Upper lobe of right lung (tissue), 1 donor: ENCODE results near the gene DNAI1. TPM values are rescaled to one million over a fixed set of nuclear protein-coding genes. Genes with fewer than 3 reads are reported as not detected.

Source experiments
- ATAC-seq: fragments of 200-7000 bp; cut with Tn5 transposase; one replicate; pipeline ENCODE4 v1.9.1; 2020; ENCODE audit warnings: mild to moderate bottlenecking, moderate library complexity
- DNase-seq: peaks from one replicate; pipeline ENCODE4 v3.0.0-alpha.2; 2020
- H3K27ac ChIP-seq: fragments of 200-600 bp; one replicate; pipeline ENCODE4 v1.8.0; 2022
- H3K27me3 ChIP-seq: fragments of 200-600 bp; one replicate; pipeline ENCODE4 v1.8.0; 2022; ENCODE audit warnings: mild to moderate bottlenecking
- H3K36me3 ChIP-seq: fragments of 200-600 bp; one replicate; pipeline ENCODE4 v1.8.0; 2022
- H3K4me1 ChIP-seq: fragments of 200-600 bp; one replicate; pipeline ENCODE4 v1.8.0; 2022
- H3K4me3 ChIP-seq: fragments of 200-600 bp; one replicate; pipeline ENCODE4 v1.8.0; 2022; ENCODE audit warnings: mild to moderate bottlenecking
- H3K9me3 ChIP-seq: fragments of 200-600 bp; one replicate; pipeline ENCODE4 v1.8.0; 2022
- intact Hi-C: fragments of 100-400 bp; cut with DNase I; formaldehyde crosslinking; loops from one replicate; pipeline ENCODE4 v1.11.0; 2022
- total RNA-seq: library from RNA; stranded (reverse); fragmentation: NEBNext Ultra II Directional; extraction: Animal tissue kit (Norgen Biotek cat#: 25700); gene quantifications from one replicate; pipeline ENCODE4 v1.2.1, GENCODE V29; 2021
- TF ChIP-seq, protein P1 (sequence below): fragments of 200-600 bp; IDR thresholded peaks from one replicate; pipeline ENCODE4 v1.8.0; 2022; ENCODE audit warnings: antibody characterized with exemption
- donor health status: DM: no; HTN: yes; CAD: no; lungs with severe emphysema.

The DNAI1 gene
- total RNA-seq, 1 donor from 2014 or later = not detected

DNA sequence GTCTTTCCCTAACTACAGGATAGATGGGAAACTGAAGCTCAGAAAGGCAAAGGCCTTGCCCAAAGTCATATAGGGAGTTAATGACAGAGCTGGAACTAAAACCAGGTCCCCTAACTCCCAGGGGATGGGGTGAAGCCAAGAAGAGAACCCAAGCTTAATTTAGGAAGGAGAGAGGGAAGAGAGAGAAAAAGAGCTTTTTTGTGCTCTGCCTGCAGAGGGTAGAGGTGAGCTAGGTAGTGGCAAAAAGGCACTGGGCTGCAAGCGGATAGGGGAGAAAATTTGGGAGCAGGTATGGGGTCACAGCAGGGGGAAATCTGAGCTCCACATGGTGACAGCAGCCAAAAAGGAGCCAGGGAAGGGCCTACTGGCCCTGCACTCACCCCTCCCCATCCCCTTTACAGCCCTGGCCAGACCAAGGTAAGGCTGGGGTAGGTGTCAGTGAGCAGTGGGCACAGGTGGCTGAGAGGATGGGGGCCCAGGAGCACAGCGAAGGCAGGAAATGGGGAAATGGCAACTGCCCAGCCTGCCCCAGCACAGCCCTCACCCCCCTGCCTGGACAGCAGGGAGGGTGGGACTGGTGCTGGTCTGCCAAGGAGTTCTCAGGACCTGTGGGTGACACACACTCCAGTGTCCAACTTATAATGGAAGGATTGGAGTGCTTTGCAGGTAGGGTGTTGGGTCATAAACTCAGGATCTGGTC, 60.9 kb downstream of the DNAI1 start:
- Histone ChIP-seq H3K9me3 (no peaks in the 10 kb centered on the region), H3K27me3 (no peaks in the 10 kb centered on the region), H3K4me1 (no peaks in the 10 kb centered on the region), H3K36me3 (no peaks in the 10 kb centered on the region), H3K27ac (no peak overlapping the region), H3K4me3 (no peak overlapping the region)
- intact Hi-C loops = no loop called here
- no peak for ATAC-seq
- DNase-seq = no peak
- TF ChIP-seq, protein P1, sequence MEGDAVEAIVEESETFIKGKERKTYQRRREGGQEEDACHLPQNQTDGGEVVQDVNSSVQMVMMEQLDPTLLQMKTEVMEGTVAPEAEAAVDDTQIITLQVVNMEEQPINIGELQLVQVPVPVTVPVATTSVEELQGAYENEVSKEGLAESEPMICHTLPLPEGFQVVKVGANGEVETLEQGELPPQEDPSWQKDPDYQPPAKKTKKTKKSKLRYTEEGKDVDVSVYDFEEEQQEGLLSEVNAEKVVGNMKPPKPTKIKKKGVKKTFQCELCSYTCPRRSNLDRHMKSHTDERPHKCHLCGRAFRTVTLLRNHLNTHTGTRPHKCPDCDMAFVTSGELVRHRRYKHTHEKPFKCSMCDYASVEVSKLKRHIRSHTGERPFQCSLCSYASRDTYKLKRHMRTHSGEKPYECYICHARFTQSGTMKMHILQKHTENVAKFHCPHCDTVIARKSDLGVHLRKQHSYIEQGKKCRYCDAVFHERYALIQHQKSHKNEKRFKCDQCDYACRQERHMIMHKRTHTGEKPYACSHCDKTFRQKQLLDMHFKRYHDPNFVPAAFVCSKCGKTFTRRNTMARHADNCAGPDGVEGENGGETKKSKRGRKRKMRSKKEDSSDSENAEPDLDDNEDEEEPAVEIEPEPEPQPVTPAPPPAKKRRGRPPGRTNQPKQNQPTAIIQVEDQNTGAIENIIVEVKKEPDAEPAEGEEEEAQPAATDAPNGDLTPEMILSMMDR = no peak

DNA sequence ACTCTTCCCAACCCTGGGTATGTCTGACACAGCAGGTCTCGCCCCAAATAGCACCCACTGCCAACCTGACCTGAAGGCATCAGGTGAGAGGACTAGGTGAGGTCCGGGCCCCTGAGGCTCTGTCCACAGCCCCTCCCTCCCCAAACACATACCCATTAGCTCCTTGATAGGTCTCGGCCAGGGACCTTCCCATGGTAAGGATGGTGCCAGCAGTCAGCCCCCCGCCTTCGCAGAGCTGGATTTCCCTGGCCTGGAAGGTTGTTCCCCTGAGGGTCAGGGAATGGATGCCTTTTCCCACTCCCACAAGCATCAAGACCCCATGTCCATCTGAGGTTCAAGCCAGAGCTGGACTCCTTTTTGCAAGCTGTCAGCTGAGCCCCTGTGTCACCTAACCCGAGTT, 61.5 kb downstream of the DNAI1 start:
- ATAC-seq = no peak
- Histone ChIP-seq H3K9me3 (no peaks in the 10 kb centered on the region), H3K27ac (no peak overlapping the region), H3K4me3 (no peak overlapping the region), H3K36me3 (no peaks in the 10 kb centered on the region), H3K27me3 (no peaks in the 10 kb centered on the region), H3K4me1 (no peaks in the 10 kb centered on the region)
- TF ChIP-seq, protein P1 = no peak
- intact Hi-C loops = no loop called here
- DNase-seq = no peak

DNA sequence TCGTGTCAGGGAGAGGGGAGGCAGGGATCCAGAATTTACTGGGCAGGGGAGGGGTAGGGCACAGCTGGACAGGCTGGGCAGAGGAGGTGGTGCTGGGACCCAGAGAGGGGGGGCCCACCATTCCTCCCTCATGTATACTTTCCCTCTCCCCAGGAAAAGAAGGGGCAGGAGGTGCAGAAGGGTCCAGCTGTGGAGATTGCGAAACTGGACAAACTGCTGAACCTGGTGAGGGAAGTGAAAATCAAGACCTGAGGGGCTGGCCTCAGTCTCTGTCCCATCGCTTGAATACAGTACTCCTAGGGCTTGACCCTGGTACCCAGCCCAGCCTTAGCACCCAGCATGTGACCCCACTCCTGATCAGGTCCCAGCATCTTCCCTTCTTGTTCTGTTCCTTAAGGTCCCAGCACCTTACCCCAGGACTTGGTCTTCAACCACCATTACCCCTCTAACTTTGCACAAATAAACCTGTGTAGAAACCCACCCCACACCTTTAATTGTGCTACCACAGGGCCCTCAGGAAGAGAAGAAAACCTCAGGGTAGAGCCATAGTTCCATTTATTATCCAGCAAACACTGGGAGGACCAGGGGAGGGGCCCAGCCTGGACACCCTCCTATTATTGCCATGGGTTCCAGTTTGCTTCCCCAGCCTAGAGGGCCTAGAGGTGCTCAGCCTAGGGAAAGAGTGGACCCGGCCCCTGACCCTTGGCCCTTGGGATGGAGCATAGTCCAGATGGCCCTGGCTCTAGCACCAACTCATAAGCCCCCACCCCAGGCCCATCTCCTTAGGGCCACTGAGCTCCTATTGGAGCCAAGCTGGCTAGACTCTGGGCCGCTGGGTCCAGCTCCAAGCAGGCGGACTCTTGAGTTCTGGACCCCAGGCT, 62.1 kb downstream of the DNAI1 start:
- ATAC-seq (no peak), DNase-seq (no peak)
- TF ChIP-seq, protein P1 = no peak
- no peaks in the 10 kb centered on the region for H3K36me3 ChIP-seq
- H3K27me3 ChIP-seq = no peaks in the 10 kb centered on the region
- H3K27ac ChIP-seq = no peak overlapping the region
- no peaks in the 10 kb centered on the region for H3K9me3 ChIP-seq
- H3K4me1 ChIP-seq = no peaks in the 10 kb centered on the region
- intact Hi-C loops = no loop called here
- no peak overlapping the region for H3K4me3 ChIP-seq

DNA sequence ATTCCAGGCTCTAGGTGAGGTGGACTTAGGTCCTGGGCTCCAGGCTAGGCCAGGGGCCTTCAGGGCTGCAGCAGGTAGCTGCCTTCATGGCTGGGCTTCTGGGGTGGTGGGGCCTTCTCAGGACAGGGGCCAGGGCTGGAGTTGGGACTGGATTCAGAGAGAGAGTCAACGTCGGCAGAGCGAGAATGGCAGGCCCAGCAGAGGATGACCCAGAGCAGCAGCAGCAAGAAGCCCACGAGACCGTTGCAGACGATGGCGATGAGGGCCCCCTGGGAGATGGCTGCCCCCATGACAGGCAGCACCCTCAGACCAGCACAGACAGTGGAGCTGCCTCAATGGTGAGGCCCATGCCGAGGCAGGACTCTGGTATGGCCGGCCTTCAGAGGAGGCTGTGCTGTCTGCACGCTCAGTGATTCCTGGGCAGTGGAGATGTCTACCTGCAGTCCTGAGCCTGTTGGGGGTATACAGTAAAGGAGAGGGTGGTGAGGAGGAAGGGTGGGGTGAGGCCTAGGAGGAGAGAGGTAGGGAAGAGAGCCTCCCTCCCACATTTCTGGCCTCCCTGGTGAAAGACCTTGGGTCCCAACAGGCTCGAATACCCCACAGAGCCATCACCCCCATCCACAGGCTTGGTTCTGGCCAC, 62.9 kb downstream of the DNAI1 start:
- Histone ChIP-seq H3K36me3 (no peaks in the 10 kb centered on the region), H3K4me1 (no peaks in the 10 kb centered on the region), H3K4me3 (no peak overlapping the region), H3K27me3 (no peaks in the 10 kb centered on the region), H3K27ac (no peak overlapping the region), H3K9me3 (no peaks in the 10 kb centered on the region)
- intact Hi-C loops = no loop called here
- TF ChIP-seq, protein P1 = no peak
- DNase-seq (no peak), ATAC-seq (no peak)

DNA sequence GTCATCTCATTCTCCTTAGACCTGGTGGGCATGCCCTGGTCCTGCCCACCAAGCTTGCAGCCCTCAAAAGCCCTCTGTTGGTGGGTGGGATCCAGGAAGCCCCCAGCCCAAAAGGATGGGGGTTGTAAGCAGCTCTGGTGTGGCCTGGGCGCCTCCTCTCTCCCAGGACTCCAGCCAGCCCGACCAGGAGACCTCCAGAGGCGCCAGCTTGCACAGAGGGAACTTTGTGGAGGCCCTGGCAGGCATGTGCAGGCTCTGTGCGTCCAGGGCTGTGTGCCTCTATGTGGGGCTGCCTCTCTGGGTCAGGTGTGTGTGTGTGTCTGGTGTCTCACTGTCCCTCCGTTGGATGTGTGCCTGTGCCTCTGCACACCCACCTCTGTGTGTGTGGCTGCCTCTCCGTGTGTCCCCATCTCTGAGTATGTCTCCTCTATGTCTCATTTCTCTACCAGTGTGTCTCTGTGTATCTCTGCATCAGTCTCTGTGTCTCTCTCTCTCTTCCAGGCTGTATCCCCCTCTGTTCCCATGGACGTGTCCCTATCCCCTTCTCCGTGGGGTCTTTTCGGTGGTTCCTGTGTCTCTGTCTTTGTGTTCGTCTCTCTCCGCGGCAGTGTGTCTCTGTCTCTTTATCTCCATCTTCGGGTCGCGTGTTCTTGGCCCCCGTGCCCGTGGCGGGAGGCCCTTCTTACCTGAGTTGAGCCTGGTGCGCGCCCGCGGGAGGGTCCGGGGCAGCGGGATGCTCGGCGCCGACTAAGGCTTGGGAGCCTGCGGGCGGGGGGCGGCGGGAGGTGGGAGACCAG, 63.7 kb downstream of the DNAI1 start:
- ATAC-seq (no peak), DNase-seq (no peak)
- peak overlapping the region; percentile 38 for H3K4me3 ChIP-seq
- H3K27me3 ChIP-seq = no peaks in the 10 kb centered on the region
- no peaks in the 10 kb centered on the region for H3K9me3 ChIP-seq
- TF ChIP-seq, protein P1 = no peak
- intact Hi-C loops = no loop called here
- no peaks in the 10 kb centered on the region for H3K36me3 ChIP-seq
- H3K27ac ChIP-seq = no peak overlapping the region
- no peaks in the 10 kb centered on the region for H3K4me1 ChIP-seq
